Panc1 (cell line): ENCODE data around the gene SYNGR2.

Source experiments
- POLR2AphosphoS5 ChIP-seq: IDR thresholded peaks from 2 replicates; pipeline ENCODE4 v1.6.1; 2012; ENCODE audit warnings: mild to moderate bottlenecking, low read depth, low read length, moderate library complexity
- SIN3A ChIP-seq: IDR thresholded peaks from 2 replicates; pipeline ENCODE4 v1.6.1; 2012; ENCODE audit warnings: low read depth, mild to moderate bottlenecking, low read length, moderate library complexity, borderline replicate concordance; ENCODE audit not compliant: insufficient read depth
- TCF7L2 ChIP-seq: IDR thresholded peaks from 2 replicates; pipeline ENCODE4 v1.6.1; 2011; ENCODE audit warnings: mild to moderate bottlenecking, low read depth, low read length, inconsistent platforms
- TF ChIP-seq, protein P1 (sequence below): fragments of 450-650 bp; IDR thresholded peaks from 2 replicates; pipeline ENCODE4 v1.5.1; 2017; ENCODE audit warnings: mild to moderate bottlenecking
- TF ChIP-seq, protein P2 (sequence below), 2 experiments: IDR thresholded peaks; 2 replicates each; pipeline ENCODE4 v1.6.1; 2011 to 2012; ENCODE audit warnings: low read depth in 2 of 2, control low read depth in 1 of 2, low read length in 1 of 2, mild to moderate bottlenecking in 1 of 2, moderate library complexity in 1 of 2; ENCODE audit not compliant: insufficient read depth in 1 of 2

DNA sequence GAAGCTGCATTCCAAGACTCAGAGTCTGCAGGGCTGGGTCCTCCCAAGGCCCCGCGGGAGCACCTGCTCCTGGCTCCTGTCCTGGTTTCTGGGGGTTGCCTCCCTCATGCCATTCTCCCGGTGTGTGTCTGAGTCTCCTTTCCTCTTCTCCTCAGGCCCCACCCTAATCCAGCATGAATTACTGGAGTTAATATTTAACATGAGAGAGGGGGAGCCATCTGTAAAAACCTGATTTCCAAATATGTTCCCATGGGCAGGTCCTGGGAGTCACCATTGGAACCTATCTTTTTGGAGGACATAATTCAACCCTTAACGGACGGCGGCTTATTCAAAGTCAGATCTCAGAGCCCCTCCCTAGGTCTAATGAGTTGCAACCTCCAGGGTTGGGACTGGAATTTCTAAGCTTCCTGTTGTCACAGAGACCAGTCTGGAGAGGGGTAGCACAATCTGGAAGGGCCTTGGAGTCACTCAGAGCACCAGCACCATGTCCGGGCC is 16.8 kb upstream of the SYNGR2 start:
- no peak for TF ChIP-seq SIN3A
- TF ChIP-seq, protein P1, sequence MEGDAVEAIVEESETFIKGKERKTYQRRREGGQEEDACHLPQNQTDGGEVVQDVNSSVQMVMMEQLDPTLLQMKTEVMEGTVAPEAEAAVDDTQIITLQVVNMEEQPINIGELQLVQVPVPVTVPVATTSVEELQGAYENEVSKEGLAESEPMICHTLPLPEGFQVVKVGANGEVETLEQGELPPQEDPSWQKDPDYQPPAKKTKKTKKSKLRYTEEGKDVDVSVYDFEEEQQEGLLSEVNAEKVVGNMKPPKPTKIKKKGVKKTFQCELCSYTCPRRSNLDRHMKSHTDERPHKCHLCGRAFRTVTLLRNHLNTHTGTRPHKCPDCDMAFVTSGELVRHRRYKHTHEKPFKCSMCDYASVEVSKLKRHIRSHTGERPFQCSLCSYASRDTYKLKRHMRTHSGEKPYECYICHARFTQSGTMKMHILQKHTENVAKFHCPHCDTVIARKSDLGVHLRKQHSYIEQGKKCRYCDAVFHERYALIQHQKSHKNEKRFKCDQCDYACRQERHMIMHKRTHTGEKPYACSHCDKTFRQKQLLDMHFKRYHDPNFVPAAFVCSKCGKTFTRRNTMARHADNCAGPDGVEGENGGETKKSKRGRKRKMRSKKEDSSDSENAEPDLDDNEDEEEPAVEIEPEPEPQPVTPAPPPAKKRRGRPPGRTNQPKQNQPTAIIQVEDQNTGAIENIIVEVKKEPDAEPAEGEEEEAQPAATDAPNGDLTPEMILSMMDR: no peak
- TF ChIP-seq POLR2AphosphoS5: no peak
- no peak for TF ChIP-seq TCF7L2
- TF ChIP-seq, protein P2, sequence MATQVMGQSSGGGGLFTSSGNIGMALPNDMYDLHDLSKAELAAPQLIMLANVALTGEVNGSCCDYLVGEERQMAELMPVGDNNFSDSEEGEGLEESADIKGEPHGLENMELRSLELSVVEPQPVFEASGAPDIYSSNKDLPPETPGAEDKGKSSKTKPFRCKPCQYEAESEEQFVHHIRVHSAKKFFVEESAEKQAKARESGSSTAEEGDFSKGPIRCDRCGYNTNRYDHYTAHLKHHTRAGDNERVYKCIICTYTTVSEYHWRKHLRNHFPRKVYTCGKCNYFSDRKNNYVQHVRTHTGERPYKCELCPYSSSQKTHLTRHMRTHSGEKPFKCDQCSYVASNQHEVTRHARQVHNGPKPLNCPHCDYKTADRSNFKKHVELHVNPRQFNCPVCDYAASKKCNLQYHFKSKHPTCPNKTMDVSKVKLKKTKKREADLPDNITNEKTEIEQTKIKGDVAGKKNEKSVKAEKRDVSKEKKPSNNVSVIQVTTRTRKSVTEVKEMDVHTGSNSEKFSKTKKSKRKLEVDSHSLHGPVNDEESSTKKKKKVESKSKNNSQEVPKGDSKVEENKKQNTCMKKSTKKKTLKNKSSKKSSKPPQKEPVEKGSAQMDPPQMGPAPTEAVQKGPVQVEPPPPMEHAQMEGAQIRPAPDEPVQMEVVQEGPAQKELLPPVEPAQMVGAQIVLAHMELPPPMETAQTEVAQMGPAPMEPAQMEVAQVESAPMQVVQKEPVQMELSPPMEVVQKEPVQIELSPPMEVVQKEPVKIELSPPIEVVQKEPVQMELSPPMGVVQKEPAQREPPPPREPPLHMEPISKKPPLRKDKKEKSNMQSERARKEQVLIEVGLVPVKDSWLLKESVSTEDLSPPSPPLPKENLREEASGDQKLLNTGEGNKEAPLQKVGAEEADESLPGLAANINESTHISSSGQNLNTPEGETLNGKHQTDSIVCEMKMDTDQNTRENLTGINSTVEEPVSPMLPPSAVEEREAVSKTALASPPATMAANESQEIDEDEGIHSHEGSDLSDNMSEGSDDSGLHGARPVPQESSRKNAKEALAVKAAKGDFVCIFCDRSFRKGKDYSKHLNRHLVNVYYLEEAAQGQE (IDR thresholded peaks at IDR 0.05; ENCODE audit: insufficient read depth in 1 of 2, low read depth in 2 of 2, low read length in 1 of 2): no peak
